Measurements from ENCODE around the gene MGME1.

GRCh38 chr20:17932396-17932795 lies 36.4 kb upstream of the MGME1 start:
- no peak for TF ChIP-seq CTCF (conservative IDR thresholded peaks at IDR 0.05; ENCODE audit: low read depth, low read length)
- no peak for TF ChIP-seq EZH2phosphoT487 (IDR thresholded peaks at IDR 0.05; ENCODE audit: borderline replicate concordance, low read length)
